ENCODE measurements around the gene ATP6V0E1.

DNA sequence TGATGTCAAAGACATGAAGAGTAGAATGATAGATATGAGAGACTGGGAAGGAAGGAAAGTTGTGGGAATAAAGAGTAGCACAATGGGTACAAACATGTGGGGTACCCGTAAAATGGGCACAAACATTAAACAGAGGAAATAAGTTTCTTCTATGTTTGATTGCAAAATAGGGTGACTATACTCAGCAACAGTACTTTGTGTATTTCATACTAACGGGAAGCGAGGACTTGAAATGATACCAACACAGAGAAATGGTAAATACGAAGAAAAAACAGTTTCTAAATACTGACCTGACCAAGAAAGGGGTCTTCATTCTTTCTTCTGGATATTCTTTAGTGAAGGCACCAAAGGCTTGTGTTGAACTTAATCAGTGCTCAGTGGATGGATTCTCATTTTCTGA lies 31.1 kb downstream of the ATP6V0E1 start:
- TF ChIP-seq, protein P1, sequence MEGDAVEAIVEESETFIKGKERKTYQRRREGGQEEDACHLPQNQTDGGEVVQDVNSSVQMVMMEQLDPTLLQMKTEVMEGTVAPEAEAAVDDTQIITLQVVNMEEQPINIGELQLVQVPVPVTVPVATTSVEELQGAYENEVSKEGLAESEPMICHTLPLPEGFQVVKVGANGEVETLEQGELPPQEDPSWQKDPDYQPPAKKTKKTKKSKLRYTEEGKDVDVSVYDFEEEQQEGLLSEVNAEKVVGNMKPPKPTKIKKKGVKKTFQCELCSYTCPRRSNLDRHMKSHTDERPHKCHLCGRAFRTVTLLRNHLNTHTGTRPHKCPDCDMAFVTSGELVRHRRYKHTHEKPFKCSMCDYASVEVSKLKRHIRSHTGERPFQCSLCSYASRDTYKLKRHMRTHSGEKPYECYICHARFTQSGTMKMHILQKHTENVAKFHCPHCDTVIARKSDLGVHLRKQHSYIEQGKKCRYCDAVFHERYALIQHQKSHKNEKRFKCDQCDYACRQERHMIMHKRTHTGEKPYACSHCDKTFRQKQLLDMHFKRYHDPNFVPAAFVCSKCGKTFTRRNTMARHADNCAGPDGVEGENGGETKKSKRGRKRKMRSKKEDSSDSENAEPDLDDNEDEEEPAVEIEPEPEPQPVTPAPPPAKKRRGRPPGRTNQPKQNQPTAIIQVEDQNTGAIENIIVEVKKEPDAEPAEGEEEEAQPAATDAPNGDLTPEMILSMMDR (IDR thresholded peaks at IDR 0.05; ENCODE audit: poor library complexity, severe bottlenecking), result no peak
- TF ChIP-seq RAD21 (conservative IDR thresholded peaks at IDR 0.05), result no peak
